Loucy (cell line): ENCODE measurements around the gene BSN.

ENCODE experiments used
- H2AFZ ChIP-seq: fragments of 200-600 bp; sonication (generic); 2 replicates; pipeline ENCODE4 v1.6.0; 2016; ENCODE audit warnings: antibody characterized with exemption, mild to moderate bottlenecking, low read length, moderate library complexity
- H3F3A ChIP-seq: fragments of 200-600 bp; 2 replicates; pipeline ENCODE4 v1.6.0; 2016; ENCODE audit warnings: antibody characterized with exemption, low read depth, mild to moderate bottlenecking
- H3K27me3 ChIP-seq: fragments of 200-600 bp; sonication (generic); 2 replicates; pipeline ENCODE4 v1.6.1; 2014; ENCODE audit warnings: low read length, mild to moderate bottlenecking; ENCODE audit not compliant: insufficient read depth, poor library complexity, severe bottlenecking
- H3K36me3 ChIP-seq: fragments of 200-600 bp; sonication (generic); 2 replicates; pipeline ENCODE4 v1.6.1; 2016; ENCODE audit warnings: low read length; ENCODE audit not compliant: insufficient read depth
- H3K4me1 ChIP-seq: fragments of 200-600 bp; sonication (generic); 2 replicates; pipeline ENCODE4 v1.5.1; 2014; ENCODE audit warnings: low read length, mild to moderate bottlenecking; ENCODE audit not compliant: insufficient read depth, poor library complexity, severe bottlenecking
- H3K4me2 ChIP-seq: fragments of 200-600 bp; sonication (generic); 2 replicates; pipeline ENCODE4 v1.6.0; 2014; ENCODE audit warnings: antibody characterized with exemption, low read length, low read depth, mild to moderate bottlenecking; ENCODE audit not compliant: poor library complexity, severe bottlenecking
- H3K4me3 ChIP-seq: fragments of 200-600 bp; sonication (generic); 2 replicates; pipeline ENCODE4 v1.5.1; 2014; ENCODE audit warnings: low read length, mild to moderate bottlenecking, mixed read lengths; ENCODE audit not compliant: poor library complexity, severe bottlenecking
- H3K79me2 ChIP-seq: fragments of 200-600 bp; sonication (generic); 2 replicates; pipeline ENCODE4 v1.6.1; 2014; ENCODE audit warnings: low read length; ENCODE audit not compliant: insufficient read depth
- H3K9ac ChIP-seq: fragments of 200-600 bp; sonication (generic); 2 replicates; pipeline ENCODE4 v1.6.0; 2014; ENCODE audit warnings: mild to moderate bottlenecking, low read depth, low read length, moderate library complexity; ENCODE audit not compliant: poor library complexity, severe bottlenecking
- H3K9me2 ChIP-seq: fragments of 200-600 bp; sonication (generic); replicated peaks from 2 replicates; pipeline ENCODE4 v1.6.1; 2016; ENCODE audit warnings: low read depth, low read length, mixed read lengths
- H3K9me3 ChIP-seq: fragments of 200-600 bp; sonication (generic); 2 replicates; pipeline ENCODE4 v1.6.1; 2014; ENCODE audit warnings: mild to moderate bottlenecking, antibody characterized with exemption, low read length, low read depth; ENCODE audit not compliant: insufficient read depth
- H4K20me1 ChIP-seq: fragments of 200-600 bp; sonication (generic); 2 replicates; pipeline ENCODE4 v1.6.0; 2014; ENCODE audit warnings: antibody characterized with exemption, low read length, mild to moderate bottlenecking; ENCODE audit not compliant: insufficient read depth, poor library complexity, severe bottlenecking
- EZH2phosphoT487 ChIP-seq: fragments of 200-600 bp; IDR thresholded peaks from 2 replicates; pipeline ENCODE4 v1.6.1; 2018; ENCODE audit warnings: antibody characterized with exemption, mild to moderate bottlenecking, moderate library complexity, borderline replicate concordance
- TF ChIP-seq, protein P1 (sequence below): fragments of 200-600 bp; sonication (generic); conservative IDR thresholded peaks from 2 replicates; pipeline ENCODE4 v1.5.1; 2014; ENCODE audit warnings: mild to moderate bottlenecking, antibody characterized with exemption, low read length

Gene BSN

DNA sequence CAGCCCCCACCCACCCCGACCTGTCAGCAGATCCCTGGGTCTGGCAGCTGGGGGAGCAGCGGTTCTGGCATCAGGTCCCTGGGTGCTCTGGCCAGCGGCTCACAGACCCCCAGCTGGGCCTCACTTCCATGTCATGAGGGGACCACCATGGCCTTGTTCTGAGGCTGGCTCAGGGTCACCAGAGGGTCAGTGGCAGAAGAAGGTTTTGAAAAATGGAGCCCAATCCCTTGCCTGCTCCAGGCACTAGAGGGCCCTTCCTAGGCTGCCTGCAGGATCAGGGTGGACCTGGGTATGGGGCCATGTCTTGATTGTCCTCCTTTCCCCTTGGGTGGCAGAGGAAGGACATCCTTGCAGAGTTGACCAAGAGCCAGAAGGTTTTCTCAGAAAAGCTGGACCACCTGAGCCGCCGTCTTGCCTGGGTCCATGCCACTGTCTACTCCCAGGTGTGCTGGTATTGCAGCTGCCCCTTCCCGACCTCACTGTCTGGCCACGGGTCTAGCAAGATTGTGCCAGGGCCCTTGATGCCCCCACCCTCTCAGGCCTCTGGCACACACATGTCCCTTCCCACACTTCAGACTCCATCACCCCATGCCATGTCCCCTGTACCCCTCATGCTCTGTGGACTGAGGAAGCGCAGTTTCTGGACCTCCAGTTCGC, 152.3 kb downstream of the BSN start:
- no peaks in the 10 kb centered on the region for H3K9me3 ChIP-seq
- H3K9ac ChIP-seq, result no peak overlapping the region
- no peak for TF ChIP-seq EZH2phosphoT487
- TF ChIP-seq, protein P1, sequence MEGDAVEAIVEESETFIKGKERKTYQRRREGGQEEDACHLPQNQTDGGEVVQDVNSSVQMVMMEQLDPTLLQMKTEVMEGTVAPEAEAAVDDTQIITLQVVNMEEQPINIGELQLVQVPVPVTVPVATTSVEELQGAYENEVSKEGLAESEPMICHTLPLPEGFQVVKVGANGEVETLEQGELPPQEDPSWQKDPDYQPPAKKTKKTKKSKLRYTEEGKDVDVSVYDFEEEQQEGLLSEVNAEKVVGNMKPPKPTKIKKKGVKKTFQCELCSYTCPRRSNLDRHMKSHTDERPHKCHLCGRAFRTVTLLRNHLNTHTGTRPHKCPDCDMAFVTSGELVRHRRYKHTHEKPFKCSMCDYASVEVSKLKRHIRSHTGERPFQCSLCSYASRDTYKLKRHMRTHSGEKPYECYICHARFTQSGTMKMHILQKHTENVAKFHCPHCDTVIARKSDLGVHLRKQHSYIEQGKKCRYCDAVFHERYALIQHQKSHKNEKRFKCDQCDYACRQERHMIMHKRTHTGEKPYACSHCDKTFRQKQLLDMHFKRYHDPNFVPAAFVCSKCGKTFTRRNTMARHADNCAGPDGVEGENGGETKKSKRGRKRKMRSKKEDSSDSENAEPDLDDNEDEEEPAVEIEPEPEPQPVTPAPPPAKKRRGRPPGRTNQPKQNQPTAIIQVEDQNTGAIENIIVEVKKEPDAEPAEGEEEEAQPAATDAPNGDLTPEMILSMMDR, result no peak
- peaks cover 19% of the 10 kb centered on the region for H3K4me1 ChIP-seq
- no peaks in the 10 kb centered on the region; the same call in 1 of the 2 replicates for H3K36me3 ChIP-seq
- peaks cover 8% of the 10 kb centered on the region for H3F3A ChIP-seq
- H3K4me2 ChIP-seq, result no peak overlapping the region
- no peak overlapping the region for H3K4me3 ChIP-seq
- H3K27me3 ChIP-seq, result no peaks in the 10 kb centered on the region
- no peaks in the 10 kb centered on the region for H3K9me2 ChIP-seq
- H2AFZ ChIP-seq, result no peak overlapping the region
- peaks cover 6% of the 10 kb centered on the region; the same call in 1 of the 2 replicates for H3K79me2 ChIP-seq
- H4K20me1 ChIP-seq, result no peaks in the 10 kb centered on the region

DNA sequence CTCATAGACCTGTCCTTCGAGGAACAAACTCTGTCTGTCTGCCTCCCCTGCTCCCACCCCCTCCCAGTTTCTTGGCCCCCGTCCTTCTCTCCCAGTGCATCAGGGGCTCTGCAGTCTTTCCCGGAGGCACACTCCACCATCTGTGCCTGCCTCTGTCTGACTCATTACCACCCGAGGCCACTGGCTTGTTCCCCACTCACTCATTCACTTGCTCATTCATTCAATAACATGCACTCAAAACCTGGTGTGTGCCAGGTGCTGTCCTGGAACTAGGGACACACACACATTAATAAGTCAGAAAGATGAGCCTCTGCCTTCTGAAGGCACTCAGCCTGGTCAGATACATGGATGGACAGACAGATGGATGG, 152.8 kb downstream of the BSN start:
- Histone ChIP-seq H3K27me3 (no peaks in the 10 kb centered on the region), H3K79me2 (peaks cover 6% of the 10 kb centered on the region; the same call in 1 of the 2 replicates), H3K9ac (no peak overlapping the region), H3K9me3 (no peaks in the 10 kb centered on the region), H2AFZ (no peak overlapping the region), H3K4me2 (no peak overlapping the region), H3F3A (peaks cover 12% of the 10 kb centered on the region), H3K4me3 (no peak overlapping the region), H3K36me3 (no peaks in the 10 kb centered on the region; the same call in 1 of the 2 replicates), H4K20me1 (no peaks in the 10 kb centered on the region), H3K9me2 (no peaks in the 10 kb centered on the region), H3K4me1 (peaks cover 24% of the 10 kb centered on the region)
- no peak for TF ChIP-seq EZH2phosphoT487
- TF ChIP-seq, protein P1, result no peak

DNA sequence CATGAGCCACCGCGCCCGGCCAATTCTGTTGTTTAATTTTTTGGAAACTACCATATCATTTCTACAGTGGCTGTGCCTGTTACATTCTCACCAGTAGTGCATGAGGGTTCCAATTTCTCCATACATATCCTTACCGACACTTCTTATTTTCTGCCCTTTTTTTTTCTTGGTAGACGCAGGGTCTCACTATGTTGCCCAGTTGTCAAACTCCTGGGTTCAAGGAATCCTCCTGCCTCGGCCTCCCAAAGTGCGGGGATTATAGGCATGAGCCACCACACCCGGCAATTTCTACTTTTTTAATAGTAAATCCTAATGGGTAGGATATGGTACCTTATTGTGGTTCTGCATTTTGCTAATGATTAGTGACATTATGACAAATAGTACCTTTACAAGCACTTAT, 155.6 kb downstream of the BSN start:
- H3K4me2 ChIP-seq, result no peak overlapping the region

More for the DNA sequence above, 155.6 kb downstream of the BSN start:
- no peaks in the 10 kb centered on the region for H3K9me3 ChIP-seq
- TF ChIP-seq, protein P1, result no peak
- no peak for TF ChIP-seq EZH2phosphoT487
- H3K4me3 ChIP-seq, result no peak overlapping the region
- no peak overlapping the region for H3K9ac ChIP-seq
- H2AFZ ChIP-seq, result no peak overlapping the region
- peaks cover 49% of the 10 kb centered on the region for H3K4me1 ChIP-seq
- H3K27me3 ChIP-seq, result no peaks in the 10 kb centered on the region
- no peaks in the 10 kb centered on the region for H3K9me2 ChIP-seq
- H3K36me3 ChIP-seq, result no peaks in the 10 kb centered on the region
- no peaks in the 10 kb centered on the region for H4K20me1 ChIP-seq
- H3F3A ChIP-seq, result peaks cover 24% of the 10 kb centered on the region
- H3K79me2 ChIP-seq, result peaks cover 6% of the 10 kb centered on the region; the same call in 1 of the 2 replicates
